GM19238 (cell line): Measurements from ENCODE around the gene DNAJC18.
"Not testable (repeated sequence)": the region's sequence is repeated elsewhere in the genome, so short reads cannot be mapped to it uniquely, and the experiment has no call there.

Experiments used
- DNase-seq: peaks from one replicate; pipeline ENCODE4 v3.0.0; 2011; ENCODE audit warnings: low spot score; ENCODE audit not compliant: insufficient read length

The DNAJC18 gene

DNA sequence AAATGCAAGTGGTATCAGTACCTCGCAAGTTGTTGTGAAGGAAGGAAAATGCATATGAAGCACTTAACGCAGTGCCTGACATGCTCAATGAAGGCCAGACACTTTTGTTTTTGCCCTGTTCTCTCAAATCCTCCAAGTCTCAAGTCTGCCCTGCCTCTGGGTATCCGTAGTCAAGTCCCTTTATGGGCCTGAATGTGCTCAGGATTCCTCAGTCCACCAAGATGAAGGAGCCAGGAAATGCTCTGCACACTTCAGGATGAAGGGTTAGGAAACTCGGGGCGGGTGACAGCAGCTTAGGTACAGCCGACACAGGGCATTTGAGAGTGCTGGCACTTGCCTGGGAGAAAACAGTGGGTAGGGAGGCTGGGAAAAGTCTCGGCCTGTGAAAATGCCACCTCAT, 21.9 kb upstream of the DNAJC18 start:
- no peak for DNase-seq

DNA sequence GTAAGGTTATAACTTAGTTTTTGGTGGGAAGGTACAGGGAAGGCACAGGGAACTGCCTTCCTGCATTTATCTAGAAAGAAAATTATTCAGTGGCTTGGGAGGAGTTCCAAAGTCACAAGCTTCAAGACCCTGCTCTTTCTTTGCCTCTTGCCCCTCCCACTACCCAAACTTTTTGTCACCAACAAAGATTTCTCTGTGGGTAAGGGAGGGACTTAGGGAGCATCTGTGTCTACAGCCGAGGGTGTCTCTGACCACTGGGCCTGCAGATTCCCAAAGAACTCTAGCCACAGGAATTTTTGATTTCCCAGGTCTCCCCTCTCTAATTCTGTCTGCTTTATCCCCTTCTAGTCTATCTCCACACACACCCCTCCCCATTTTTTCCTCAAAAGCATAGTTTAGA, 21.1 kb upstream of the DNAJC18 start:
- no peak for DNase-seq

DNA sequence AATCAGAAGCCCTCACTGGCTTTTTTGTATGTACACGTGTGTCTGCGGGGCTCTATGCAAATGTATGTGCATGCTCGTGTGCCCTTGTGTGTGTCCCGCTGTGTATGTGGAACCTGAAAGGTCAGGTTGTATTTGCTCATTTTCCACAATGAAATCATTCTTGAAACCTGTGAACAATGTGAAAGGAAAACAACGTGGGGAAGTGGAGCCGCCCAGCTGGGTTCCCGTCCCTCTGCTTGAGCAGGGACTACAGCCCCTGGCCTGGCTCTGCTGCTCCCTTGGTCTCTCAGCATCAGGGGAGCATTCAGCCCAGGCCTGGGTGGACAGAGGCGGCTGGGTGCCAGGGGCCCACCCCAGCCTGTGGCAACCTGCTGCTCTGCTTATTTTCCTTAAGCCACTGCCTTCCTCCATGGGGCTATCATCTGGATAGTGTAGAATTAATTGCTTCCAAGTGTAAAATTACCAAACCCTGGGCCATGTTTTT, 20.2 kb upstream of the DNAJC18 start:
- no peak for DNase-seq

DNA sequence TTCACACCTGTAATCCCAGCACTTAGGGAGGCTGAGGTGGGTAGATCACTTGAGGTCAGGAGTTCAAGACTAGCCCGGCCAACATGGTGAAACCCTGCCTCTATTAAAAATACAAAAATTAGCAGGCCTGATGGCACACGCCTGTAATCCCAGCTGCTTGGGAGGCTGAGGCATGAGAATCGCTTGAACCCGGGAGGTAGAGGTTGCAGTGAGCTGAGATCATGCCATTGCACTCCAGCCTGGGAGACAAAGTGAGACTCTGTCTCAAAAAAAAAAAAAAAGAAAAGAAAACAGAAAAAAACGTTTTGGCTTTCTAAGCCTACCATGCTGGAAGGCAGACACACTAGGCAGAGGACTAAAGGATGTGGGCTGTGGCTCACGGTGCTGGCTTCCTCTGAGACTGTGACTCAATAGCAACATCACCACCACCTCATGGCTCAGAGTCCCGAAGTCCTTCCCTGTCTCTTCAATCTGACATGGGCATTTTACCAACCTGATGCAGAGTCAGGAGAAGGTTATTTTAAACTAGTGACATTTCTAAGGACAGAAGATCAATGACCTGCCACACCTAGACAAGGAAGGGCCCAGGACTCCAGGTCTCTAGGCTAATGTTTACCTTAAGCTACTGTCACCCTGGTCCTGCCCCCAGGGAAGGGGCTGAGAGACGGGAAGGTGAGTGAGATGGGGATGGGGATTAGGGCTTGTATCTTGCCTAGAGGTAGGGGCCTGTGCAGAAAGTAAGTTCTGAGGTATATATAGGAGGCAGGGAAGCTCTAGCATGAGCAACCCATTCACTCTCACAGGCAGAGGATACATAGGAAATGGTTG, 19.5 kb upstream of the DNAJC18 start:
- no peak for DNase-seq

DNA sequence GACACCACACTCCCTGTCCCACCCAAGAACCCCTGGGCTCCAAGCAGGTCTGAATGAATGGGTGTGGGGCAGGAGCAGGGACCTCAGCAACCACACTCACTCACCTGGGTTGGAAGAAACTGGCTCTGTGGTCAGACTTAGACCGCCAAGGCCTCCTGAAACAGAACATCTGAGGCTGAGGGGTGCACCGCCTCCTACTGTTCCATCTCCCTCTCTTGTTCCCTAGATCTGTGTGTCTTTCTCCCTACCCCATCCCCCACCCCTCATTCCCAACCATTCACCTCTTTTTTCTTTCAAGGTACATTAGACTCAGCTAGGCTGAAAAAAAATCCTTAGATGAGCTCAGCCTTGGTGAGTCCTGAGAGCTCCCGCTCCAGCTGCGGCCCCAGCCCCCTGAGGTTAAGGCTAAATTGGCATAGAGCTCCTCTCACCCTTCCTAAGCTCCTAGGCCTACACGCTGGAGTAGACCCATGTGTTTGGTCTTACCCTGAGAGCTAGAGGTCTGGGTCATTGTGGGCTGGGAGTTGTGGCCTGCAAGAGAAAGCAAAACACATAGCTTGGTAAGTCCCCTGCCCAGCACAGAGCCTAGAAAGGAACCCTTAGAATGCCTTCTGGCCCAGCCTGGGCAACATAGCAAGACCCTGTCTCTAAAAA, 18.5 kb upstream of the DNAJC18 start:
- DNase-seq = no peak

DNA sequence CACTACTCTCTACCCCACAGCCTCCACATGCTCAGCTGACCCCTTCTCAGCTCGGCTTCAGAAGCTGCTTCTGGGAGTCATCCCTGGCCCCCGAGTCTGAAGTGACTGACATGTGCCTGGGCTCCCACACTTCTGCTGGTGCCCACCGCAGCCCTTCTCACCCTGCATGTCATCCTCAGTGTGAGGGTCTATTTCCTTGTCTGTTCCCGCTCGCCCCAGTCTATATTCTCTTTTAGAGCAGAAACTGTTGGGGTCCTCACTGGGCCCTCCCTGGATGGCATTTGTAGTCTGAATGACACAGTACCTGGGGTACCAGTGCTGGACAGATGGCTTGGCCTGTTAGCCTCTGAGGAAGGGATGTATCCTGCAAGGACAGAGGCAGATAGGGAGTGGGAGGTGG, 17.9 kb upstream of the DNAJC18 start:
- DNase-seq = no peak

DNA sequence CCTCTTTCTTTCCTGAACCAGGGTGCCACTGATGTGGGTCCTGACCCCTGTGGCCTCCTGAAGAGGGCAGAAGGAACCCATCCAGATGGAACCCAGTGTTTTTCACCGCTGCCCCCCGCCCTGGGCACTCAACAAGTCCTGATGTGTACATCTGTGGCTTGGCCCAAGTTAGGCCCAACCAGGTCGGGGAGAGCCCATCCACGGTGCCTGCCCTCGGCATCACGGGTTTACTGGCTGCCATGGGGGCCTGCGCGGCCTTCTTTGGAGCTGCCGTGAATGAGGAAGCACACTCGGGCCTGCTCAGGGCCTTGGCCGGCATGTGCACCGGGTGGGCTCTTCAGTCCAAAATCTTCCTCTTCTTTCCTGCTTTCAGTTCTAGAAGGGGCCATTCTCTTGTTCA, 17.5 kb upstream of the DNAJC18 start:
- DNase-seq = no peak

DNA sequence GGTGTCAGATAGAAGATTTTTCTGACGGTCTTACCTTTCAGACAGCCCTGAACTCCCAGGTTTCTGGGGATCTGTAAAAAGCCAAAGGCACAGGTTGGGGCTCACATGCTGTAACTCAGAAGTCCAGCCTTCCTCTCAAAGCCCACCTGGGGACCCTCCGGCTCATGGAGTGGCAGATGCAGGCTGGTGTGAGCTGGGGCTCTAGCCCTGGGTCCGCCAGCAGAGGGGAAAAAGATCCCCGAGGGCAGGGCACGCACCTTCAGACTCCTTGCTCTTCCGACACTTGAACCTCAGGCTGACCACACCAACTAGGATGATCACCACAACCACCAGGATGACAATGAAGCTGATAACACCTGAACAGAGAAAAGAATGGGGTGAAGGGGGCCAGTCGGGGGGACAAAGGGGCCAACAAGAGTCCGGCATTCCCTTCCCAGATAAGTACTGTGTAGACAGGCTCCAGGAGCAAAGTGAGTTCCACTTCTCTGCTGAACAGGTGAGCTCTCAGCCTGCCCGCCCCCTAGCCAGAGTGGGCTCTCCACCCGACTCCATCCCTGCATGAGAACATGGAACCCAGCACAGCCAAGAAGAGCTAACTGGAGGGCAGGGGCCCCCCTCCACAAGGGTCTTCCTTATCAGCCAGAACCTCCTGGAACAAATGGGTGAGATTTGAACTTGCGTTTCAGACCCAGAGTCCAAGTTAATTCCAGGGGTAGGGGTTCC, 15.4 kb upstream of the DNAJC18 start:
- no peak for DNase-seq

DNA sequence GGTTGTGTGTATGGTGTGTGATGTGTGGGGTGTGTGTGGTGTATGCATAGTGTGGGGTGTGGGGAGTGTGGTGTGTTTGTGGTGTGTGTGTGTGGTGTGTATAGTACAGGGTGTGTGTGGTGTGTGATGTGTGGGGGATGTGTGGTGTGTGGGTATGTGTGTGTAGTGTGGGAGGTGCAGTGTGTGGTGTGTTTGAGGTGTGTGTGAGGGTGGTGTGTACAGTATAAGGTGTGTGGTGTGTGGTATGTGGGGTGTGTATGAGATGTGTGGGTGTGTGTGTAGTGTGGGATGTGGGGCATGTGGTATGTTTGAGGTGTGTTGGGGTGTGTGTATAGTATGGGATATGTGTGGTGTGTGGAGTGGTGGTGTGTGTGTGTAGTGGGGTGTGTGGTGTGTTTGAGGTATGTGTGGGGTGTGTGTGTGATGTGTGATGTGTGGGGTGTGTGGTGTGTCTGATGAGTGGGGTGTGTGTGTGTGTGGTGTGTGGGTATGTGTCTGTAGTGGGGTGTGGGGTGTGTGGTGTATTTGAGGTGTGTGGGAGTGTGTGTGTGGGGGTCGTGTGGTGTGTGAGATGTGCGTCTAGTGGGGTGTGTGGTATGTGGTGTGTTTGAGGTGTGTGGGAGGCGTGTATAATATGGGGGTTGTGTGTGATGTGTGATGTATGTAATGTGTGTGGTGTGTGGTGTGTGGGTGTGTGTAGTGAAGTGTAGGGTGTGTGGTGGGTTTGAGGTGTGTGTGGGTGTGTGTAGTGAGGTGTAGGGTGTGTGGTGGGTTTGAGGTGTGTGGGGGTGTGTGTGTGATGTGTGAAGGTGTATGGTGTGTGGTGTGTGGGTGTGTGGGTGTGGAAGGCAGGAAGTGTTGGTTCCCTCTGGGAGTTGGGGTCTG, 14.6 kb upstream of the DNAJC18 start:
- DNase-seq = no peak

DNA sequence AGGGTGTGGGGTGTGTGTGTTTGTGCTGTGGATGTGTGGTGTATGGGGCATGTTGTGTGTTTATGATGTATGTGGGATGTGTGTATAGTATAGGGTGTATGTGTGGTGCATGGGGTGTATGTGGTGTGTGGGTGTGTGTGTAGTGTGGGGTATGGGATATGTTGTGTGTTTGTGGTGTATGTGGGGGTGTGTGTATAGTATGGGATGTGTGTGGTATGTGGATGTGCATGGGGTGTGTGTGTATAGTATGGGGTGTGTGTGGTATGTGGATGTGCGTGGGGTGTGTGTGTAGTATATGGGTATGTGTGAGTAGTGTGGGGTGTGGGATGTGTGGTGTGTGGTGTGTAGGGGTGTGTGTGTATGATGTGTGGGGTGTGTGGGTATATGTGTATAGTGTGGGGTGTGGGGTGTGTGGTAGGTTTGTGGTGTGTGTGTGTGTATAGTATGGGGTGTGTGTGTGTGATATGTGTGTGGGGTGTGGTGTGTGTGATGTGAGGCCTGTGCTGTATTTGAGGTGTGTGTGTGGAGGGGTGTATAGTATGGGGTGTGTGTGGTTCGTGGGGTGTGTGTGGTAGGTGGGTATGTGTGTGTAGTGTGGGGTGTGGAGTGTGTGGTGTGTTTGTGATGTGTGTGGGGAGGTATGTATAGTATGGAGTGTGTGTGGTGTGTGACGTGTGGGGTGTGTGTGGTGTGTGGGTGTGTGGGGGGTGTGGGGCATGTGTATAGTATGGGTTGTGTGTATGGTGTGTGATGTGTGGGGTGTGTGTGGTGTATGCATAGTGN, 12.7 kb upstream of the DNAJC18 start:
- no peak for DNase-seq

DNA sequence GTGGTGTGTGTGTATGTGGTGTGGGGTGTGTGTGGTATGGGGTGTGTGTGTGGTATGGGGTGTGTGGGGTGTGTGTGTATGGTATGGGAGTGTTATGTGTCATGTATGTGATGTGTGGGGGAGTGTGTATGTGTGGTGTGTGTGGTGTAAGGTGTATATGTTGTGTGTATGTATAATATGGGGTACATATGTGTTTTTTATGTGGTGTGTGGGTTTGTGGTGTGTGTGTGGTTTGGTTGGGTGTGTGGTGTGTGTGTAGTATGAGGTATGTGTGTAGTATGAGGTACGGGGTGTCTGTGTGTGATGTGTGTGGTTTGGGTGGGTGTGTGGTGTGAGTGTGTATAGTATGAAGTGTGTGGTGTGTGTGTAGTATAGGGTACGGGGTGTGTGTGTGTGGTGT, 11.9 kb upstream of the DNAJC18 start:
- no peak for DNase-seq

DNA sequence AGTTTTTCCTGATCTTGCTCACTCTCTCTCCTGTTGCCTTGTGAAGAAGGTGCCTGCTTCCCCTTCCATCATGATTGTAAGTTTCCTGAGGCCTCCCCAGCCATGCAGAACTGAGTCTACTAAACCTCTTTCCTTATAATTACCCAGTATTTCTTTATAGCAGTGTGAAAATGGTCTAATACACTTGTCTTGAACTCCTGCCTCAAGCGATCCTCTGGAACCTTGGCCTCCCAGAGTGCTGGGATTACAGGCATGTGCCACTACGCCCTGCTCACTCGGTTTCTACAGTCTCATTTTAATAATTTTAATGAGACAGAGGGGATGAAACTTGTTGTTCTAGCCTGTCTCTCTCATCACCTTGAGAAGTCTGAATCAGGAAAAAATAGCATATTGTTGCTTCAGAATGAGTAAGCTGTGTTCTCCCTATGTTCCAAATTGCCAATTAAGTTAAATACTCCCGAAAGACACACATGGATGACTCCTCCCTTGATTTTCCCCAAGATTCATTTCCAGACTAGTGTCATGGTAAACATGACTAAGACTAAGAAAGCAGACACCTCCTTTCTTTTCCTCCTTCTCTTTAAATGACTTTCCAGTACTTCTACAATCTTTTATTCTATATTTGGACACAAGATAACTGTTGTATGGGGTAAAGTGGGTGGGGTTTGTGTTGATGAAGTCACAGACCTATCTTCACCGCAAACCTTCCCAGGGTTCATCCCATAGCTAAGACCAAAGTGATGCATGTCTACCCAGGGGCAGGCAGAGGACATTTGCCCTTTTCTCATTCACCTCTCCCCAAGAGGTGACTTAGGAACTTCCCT, 7.8 kb upstream of the DNAJC18 start:
- DNase-seq = no peak

DNA sequence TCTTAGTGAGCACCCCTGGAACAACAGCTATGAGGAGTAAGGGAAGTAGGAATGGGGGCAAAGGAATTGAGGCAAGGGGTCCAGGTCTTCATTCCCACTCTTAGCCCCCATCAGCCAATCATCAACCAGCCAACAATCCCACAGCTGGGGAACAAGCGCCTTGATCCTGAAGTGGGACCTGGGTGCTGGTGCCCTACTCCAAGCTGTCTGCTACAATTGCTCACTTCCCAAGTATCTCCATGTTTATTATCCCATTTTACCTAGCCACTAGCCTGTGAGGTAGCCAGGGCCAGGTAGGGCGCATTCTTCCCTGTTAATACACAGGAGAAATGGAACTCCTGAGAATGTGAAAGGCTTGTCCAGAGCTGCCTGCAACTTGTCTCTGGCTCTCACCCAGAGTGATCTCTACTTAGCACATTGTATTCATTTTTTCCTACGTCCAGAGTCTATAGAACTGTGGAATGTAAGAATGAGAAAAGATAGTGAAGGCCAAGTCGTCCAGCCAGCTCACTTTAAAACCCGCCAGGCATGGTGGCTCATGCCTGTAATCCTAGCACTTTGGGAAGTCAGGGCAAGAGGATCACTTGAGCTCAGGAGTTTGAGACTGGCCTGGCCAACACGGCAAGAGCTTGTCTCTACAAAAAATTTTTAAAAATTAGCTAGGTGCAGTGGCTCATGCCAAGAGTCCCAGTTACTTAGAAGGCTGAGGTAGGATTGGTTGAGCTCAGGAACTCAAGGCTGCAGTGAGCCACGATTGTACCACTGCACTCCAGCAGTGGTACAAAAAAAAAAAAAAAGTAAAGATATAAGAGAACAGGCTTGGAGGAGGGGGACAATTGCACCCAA, 6.2 kb upstream of the DNAJC18 start:
- DNase-seq = no peak

DNA sequence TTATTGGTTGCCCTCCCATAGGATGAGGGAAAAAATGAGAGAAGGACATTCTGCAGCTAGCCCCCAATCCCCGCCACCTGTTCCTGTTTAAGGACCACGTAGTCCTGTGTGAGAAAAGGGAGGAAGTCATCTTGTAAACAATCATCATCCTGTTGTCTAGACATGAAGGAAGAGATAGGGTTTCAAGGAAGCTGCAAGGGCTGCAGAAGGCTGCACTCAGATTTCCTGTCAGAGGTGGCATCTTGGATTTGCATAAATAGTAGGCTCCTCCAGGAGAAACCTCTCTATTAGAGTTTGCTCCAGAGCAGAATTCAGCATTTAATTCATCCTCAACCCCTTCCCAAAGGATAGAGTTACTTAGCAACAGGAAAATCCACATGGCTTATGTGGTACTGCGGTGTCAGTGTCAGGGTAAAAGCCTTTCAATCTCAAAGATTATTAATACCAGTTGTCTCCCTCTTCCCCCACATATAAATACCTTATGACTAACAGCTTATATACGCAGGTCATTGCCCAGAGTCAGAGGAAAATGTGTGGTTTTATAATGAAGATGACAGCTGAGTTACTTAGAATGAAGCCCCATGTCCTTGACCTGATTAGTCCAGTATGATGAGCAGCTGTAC, 4.6 kb upstream of the DNAJC18 start:
- DNase-seq = no peak

DNA sequence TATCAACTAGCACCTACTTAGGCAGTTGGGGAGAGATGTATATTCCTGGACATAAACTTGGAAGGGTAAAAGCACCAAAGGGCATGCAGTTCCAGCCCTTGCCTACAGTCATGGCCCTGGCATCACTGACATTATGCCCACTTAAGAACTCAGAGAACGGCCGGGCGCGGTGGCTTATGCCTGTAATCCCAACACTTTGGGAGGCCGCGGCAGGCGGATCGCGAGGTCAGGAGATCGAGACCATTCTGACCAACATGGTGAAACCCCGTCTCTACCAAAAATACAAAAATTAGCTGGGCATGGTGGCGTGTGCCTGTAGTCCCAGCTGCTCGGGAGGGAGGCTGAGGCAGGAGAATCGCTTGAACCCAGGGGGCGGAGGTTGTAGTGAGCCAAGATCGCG, 1.1 kb upstream of the DNAJC18 start:
- DNase-seq = not testable (repeated sequence)

DNA sequence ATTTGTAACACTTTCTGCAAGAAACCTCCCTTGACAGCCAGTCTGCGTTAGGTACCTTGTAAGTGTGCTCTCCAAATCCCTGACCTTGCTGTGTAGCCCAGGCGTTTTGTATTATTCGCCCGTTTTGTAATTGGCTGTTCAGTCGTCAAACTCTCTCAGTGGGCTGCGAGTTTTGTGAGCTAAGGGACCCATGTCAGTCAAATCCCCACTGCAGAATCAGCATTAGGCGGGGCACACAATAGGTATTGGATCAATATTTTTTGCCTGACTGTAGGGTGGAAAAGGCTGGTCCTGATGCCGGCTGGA, 665 bp downstream of the DNAJC18 start:
- DNase-seq = no peak

DNA sequence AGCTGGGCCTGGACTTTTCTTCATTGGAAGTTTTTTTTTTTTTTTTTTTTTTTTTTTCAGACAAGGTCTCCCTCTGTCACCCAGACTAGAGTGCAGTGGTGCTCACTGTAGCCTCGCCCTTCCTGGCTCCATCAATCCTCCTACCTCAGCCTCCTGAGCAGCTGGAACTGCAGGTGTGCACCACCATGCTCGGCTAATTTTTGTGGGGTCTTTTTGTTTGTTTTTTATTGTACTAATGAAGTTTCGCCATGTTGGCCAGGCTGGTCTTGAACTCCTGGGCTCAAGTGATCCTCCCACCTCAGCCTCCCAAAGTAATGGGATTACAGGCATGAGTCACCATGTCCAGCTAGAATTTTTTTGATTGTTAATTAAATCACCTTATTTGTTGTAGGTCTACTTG, 3.6 kb downstream of the DNAJC18 start:
- no peak for DNase-seq

DNA sequence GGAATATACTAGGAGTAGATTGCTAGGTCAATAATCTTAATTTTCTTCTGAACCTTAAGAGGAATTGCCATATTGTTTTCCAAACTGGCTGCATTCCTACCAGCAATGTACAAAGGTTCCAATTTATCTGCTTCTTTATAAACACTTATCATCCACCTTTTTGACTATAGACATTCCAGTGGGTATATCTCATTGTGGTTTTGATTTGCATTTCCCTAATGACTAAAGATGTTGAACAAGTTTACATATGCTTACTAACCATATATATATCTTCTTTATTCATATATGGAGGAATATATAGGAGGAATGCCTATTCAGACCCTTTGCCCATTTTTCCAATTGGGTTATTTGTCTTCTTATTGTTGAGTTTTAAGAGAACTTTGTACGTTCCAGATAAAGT, 7.6 kb downstream of the DNAJC18 start:
- no peak for DNase-seq
